ENCODE results near the gene PDE1C.

DNA sequence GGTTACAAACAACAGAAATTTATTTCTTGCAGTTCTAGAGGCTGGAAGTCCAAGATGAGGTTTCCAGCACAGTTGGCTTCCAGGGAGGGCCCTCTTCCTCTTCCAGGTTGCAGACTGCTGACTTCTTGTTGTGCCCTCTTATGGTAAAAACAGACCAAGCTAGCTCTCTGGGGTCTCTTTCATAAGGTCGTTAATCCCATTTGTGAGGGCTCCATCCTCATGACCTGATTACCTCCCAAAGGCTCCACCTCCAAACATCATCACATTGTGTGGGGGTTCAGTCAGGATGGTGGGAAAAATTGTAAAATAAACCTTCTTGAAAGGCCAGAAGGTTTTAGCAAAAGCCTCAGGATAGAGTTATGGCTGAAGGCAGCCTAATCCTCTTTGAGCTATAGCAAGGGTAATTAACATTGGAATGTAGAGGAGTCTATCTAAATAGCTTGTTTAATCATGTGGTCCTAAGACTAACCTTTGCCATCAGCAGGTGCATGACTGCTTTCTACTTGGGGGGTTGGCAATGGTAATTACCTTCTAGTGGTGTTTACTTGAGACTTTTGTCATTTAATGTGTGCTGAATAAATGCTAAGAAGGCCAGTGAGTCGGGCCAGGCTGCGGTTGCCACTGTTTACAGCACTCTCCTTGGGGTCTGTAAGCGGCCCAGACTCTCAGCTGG lies 302.4 kb downstream of the PDE1C start:
- TF ChIP-seq, protein P1, sequence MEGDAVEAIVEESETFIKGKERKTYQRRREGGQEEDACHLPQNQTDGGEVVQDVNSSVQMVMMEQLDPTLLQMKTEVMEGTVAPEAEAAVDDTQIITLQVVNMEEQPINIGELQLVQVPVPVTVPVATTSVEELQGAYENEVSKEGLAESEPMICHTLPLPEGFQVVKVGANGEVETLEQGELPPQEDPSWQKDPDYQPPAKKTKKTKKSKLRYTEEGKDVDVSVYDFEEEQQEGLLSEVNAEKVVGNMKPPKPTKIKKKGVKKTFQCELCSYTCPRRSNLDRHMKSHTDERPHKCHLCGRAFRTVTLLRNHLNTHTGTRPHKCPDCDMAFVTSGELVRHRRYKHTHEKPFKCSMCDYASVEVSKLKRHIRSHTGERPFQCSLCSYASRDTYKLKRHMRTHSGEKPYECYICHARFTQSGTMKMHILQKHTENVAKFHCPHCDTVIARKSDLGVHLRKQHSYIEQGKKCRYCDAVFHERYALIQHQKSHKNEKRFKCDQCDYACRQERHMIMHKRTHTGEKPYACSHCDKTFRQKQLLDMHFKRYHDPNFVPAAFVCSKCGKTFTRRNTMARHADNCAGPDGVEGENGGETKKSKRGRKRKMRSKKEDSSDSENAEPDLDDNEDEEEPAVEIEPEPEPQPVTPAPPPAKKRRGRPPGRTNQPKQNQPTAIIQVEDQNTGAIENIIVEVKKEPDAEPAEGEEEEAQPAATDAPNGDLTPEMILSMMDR (conservative IDR thresholded peaks at IDR 0.05; ENCODE audit: low read depth, low read length): no peak
- no peak for TF ChIP-seq EZH2 (IDR thresholded peaks at IDR 0.05; ENCODE audit: low read length, unreplicated experiment)
- TF ChIP-seq EZH2phosphoT487 (IDR thresholded peaks at IDR 0.05; ENCODE audit: borderline replicate concordance, low read length): no peak
